ENCODE measurements around the gene TSHB. TPM values are rescaled to one million over a fixed set of nuclear protein-coding genes. Genes with fewer than 3 reads are reported as not detected.

Gene TSHB
- total RNA-seq, 2 experiments from 2014 or later, result not detected

GRCh38 chr1:115077984-115078330, 48.3 kb downstream of the TSHB start:
- Histone ChIP-seq H3K79me2 (ENCODE audit: insufficient read depth, low read depth, low read length) (no peaks in the 10 kb centered on the region), H4K20me1 (ENCODE audit: insufficient read depth, low read length) (no peaks in the 10 kb centered on the region), H3K4me3 (ENCODE audit: low read depth, low read length, poor library complexity, severe bottlenecking) (no peak overlapping the region), H3K4me2 (ENCODE audit: low read length) (no peak overlapping the region), H3K27ac (ENCODE audit: low read depth, low read length, poor library complexity, severe bottlenecking) (no peak overlapping the region), H3K36me3 (ENCODE audit: insufficient read depth, low read length) (no peaks in the 10 kb centered on the region), H3K4me1 (ENCODE audit: insufficient read depth, low read length, poor library complexity, severe bottlenecking) (no peaks in the 10 kb centered on the region), H3K9me3 (ENCODE audit: low read length) (no peaks in the 10 kb centered on the region), H2AFZ (ENCODE audit: low read length) (no peak overlapping the region), H3K9me2 (ENCODE audit: insufficient read depth, low read length) (no peaks in the 10 kb centered on the region)
- ChIA-PET CTCF (ENCODE audit: unreplicated experiment) (interaction anchor here (0.6 kb wide), 1 partner anchor 15 kb away, joined by 3 read pairs; no protein-coding TSS in a partner anchor), POLR2A (interaction anchor here (0.5 to 1.4 kb wide), 3 partner anchors 19 to 225 kb away, joined by 3 read pairs; no protein-coding TSS in a partner anchor)
- BruUV-seq (replicated peaks), result no TSS peak
- intact Hi-C loops (cut with micrococcal nuclease; ENCODE audit: unreplicated experiment), result no loop called here
- TF ChIP-seq CTCF (conservative IDR thresholded peaks at IDR 0.05; ENCODE audit: low read length), result no peak
- no peak for TF ChIP-seq EZH2phosphoT487 (IDR thresholded peaks at IDR 0.05; ENCODE audit: borderline replicate concordance, low read depth, low read length)
- no peak for DNase-seq (ENCODE audit: low spot score)

GRCh38 chr1:115078708-115079107, 49.1 kb downstream of the TSHB start:
- POLR2A ChIA-PET, result interaction anchor here (0.6 to 1.4 kb wide), 3 partner anchors 19 to 224 kb away, joined by 3 read pairs; no protein-coding TSS in a partner anchor
- BruUV-seq (replicated peaks), result no TSS peak

More at GRCh38 chr1:115078708-115079107, 49.1 kb downstream of the TSHB start:
- H3K4me2 ChIP-seq (ENCODE audit: low read length), result no peak overlapping the region
- CTCF ChIA-PET (ENCODE audit: unreplicated experiment), result interaction anchor here (0.6 kb wide), 1 partner anchor 15 kb away, joined by 3 read pairs; no protein-coding TSS in a partner anchor
- H3K27ac ChIP-seq (ENCODE audit: low read depth, low read length, poor library complexity, severe bottlenecking), result no peak overlapping the region
- H3K36me3 ChIP-seq (ENCODE audit: insufficient read depth, low read length), result no peaks in the 10 kb centered on the region
- no peak overlapping the region for H2AFZ ChIP-seq (ENCODE audit: low read length)
- no peaks in the 10 kb centered on the region for H3K4me1 ChIP-seq (ENCODE audit: insufficient read depth, low read length, poor library complexity, severe bottlenecking)
- DNase-seq (ENCODE audit: low spot score), result no peak
- H3K4me3 ChIP-seq (ENCODE audit: low read depth, low read length, poor library complexity, severe bottlenecking), result no peak overlapping the region
- H3K9me3 ChIP-seq (ENCODE audit: low read length), result no peaks in the 10 kb centered on the region
- TF ChIP-seq EZH2phosphoT487 (IDR thresholded peaks at IDR 0.05; ENCODE audit: borderline replicate concordance, low read depth, low read length) (no peak), CTCF (conservative IDR thresholded peaks at IDR 0.05; ENCODE audit: low read length) (no peak)
- intact Hi-C loops (cut with micrococcal nuclease; ENCODE audit: unreplicated experiment), result no loop called here
- no peaks in the 10 kb centered on the region for H3K79me2 ChIP-seq (ENCODE audit: insufficient read depth, low read depth, low read length)
- no peaks in the 10 kb centered on the region for H3K9me2 ChIP-seq (ENCODE audit: insufficient read depth, low read length)
- no peaks in the 10 kb centered on the region for H4K20me1 ChIP-seq (ENCODE audit: insufficient read depth, low read length)

Measured in OCI-LY7 (cell line).